Keratinocyte (primary cell): Measurements from ENCODE around the gene COL6A1. TPM values are rescaled to one million over a fixed set of nuclear protein-coding genes. Genes with fewer than 3 reads are reported as not detected.

ENCODE experiments used
- DNase-seq: peaks from one replicate; pipeline ENCODE4 v3.0.0-alpha.2; 2011; ENCODE audit warnings: low read depth, missing footprints, low spot score
- FAIRE-seq: peaks from 2 replicates; lab custom pipeline; 2011; peaks lifted over from hg19 to GRCh38; lab: Jason Lieb, UNC
- H2AFZ ChIP-seq: 2 replicates; pipeline ENCODE4 v1.6.0; 2012; ENCODE audit warnings: low read length, control low read depth, inconsistent platforms; ENCODE audit not compliant: control insufficient read depth
- H3K27ac ChIP-seq: 2 replicates; pipeline ENCODE4 v1.5.1; 2011; ENCODE audit warnings: low read length; ENCODE audit not compliant: control insufficient read depth, insufficient read depth
- H3K27me3 ChIP-seq: 3 replicates; pipeline ENCODE4 v1.6.0; 2011; ENCODE audit warnings: low read length; ENCODE audit not compliant: control insufficient read depth, insufficient read depth; ENCODE audit errors: extremely low read depth
- H3K36me3 ChIP-seq, 2 experiments: 2 replicates in 1 of 2; 3 replicates in 1 of 2; pipeline ENCODE4 v1.5.1; 2011; ENCODE audit warnings: low read length in 2 of 2, mild to moderate bottlenecking in 1 of 2; ENCODE audit not compliant: control insufficient read depth in 2 of 2, insufficient read depth in 2 of 2; ENCODE audit errors: extremely low read depth in 1 of 2
- H3K4me1 ChIP-seq: 3 replicates; pipeline ENCODE4 v1.5.1; 2011; ENCODE audit warnings: low read length; ENCODE audit not compliant: control insufficient read depth, insufficient read depth; ENCODE audit errors: extremely low read depth
- H3K4me2 ChIP-seq: 3 replicates; pipeline ENCODE4 v1.6.0; 2011; ENCODE audit warnings: low read depth, low read length; ENCODE audit not compliant: control insufficient read depth, insufficient read depth; ENCODE audit errors: extremely low read depth
- H3K4me3 ChIP-seq, 3 experiments: fragments of 200-600 bp in 1 of 3; sonication (generic) in 1 of 3; 2 replicates in 2 of 3; 3 replicates in 1 of 3; pipeline ENCODE4 v1.5.1; 2011 to 2016; ENCODE audit warnings: low read length in 3 of 3, mild to moderate bottlenecking in 3 of 3, control low read depth in 2 of 3, inconsistent platforms in 1 of 3, low read depth in 1 of 3, mixed read lengths in 1 of 3, mixed run types in 1 of 3, moderate library complexity in 1 of 3; ENCODE audit not compliant: control insufficient read depth in 2 of 3, insufficient read depth in 2 of 3; ENCODE audit errors: extremely low read depth in 1 of 3
- H3K79me2 ChIP-seq: 2 replicates; pipeline ENCODE4 v1.6.0; 2012; ENCODE audit warnings: low read length; ENCODE audit not compliant: control insufficient read depth, insufficient read depth
- H3K9ac ChIP-seq: 3 replicates; pipeline ENCODE4 v1.6.0; 2011; ENCODE audit warnings: low read length; ENCODE audit not compliant: control insufficient read depth, insufficient read depth; ENCODE audit errors: extremely low read depth
- H3K9me1 ChIP-seq: 3 replicates; pipeline ENCODE4 v1.6.0; 2011; ENCODE audit warnings: low read length; ENCODE audit not compliant: control insufficient read depth, insufficient read depth; ENCODE audit errors: extremely low read depth
- H3K9me3 ChIP-seq: 2 replicates; pipeline ENCODE4 v1.5.1; 2012; ENCODE audit warnings: low read depth, low read length; ENCODE audit not compliant: control insufficient read depth
- H4K20me1 ChIP-seq: 3 replicates; pipeline ENCODE4 v1.6.0; 2011; ENCODE audit warnings: low read length; ENCODE audit not compliant: control insufficient read depth, insufficient read depth; ENCODE audit errors: extremely low read depth
- EZH2 ChIP-seq: IDR thresholded peaks from one replicate; pipeline ENCODE4 v1.6.1; 2012; ENCODE audit warnings: inconsistent platforms, mild to moderate bottlenecking, low read length, moderate library complexity
- dilution Hi-C: fragments of 300-500 bp; cut with MboI; formaldehyde crosslinking; loops from one replicate; pipeline ENCODE4 v1.7.0; 2020; ENCODE audit warnings: low sequenced_read_pairs; ENCODE audit not compliant: extremely low pct_ligation_motif_present
- polyA plus RNA-seq, 5 experiments: library from polyadenylated mRNA; depleted of rRNA in 3 of 5; stranded (reverse) in 3 of 5; stranded (forward) in 1 of 5; unstranded in 1 of 5; fragments of >200 nt; gene quantifications; 1 replicate in 1 of 5; 2 replicates in 3 of 5; 3 replicates in 1 of 5; pipeline versions ENCODE4 v1.2.1 to v1.2.3, GENCODE V29; 2011 to 2012; ENCODE audit warnings: missing spikeins in 2 of 5, low read depth in 1 of 5, low replicate concordance in 1 of 5
- TF ChIP-seq, protein P1 (sequence below), 3 experiments: IDR thresholded peaks in 1 of 3; conservative IDR thresholded peaks in 1 of 3; optimal IDR thresholded peaks in 1 of 3; 2 replicates in 2 of 3; 3 replicates in 1 of 3; pipeline versions ENCODE3 to v1.5.1; 2011; ENCODE audit warnings: low read length in 3 of 3, mild to moderate bottlenecking in 3 of 3, moderate library complexity in 2 of 3, control low read depth in 1 of 3, inconsistent platforms in 1 of 3; ENCODE audit not compliant: insufficient read depth in 2 of 3; ENCODE audit errors: extremely low read depth in 1 of 3

Gene COL6A1
- polyA plus RNA-seq, 1 donor (not counting 4 experiments of a cell fraction or from before 2014, with no cell fraction given), result 2.5 TPM

DNA sequence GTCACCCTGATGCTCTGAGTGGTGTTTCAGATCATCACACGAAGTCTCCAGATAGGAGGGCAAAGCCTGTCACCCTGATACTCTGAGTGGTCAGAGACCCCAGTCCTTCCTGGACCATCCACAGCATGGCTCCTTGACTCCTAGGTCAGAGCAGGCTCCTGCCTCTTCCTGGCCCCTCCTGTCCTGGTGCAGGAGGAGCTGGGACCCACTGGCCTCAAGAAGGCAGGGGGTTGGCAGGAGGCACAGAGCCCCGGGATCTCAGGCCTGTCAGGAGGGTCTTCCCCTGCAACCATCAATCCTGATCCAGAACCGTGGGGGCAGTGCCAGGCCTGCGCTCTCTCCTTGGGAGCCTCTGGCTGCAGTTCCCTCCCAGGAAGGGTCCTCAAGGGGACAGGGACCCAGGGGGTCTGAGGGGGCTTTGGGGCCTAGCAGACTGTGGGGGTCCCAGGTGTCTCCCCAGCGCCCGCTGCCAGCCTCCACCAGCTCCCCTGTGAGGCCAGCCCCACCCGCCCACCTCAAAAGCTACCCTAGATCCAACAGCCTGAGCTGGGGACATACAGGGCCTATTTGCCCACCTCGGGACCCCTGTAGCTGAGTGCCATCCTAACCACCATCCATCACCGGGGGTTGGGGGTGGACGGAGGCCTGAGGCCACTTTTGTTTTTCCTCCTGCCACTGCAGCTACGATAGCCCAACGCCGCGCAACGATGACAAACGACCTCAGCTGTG, 27.5 kb downstream of the COL6A1 start:
- Histone ChIP-seq H3K36me3 (no peaks in the 10 kb centered on the region), H3K79me2 (no peaks in the 10 kb centered on the region), H3K9me1 (no peaks in the 10 kb centered on the region), H3K4me1 (no peaks in the 10 kb centered on the region), H4K20me1 (no peaks in the 10 kb centered on the region), H3K9ac (no peak overlapping the region), H3K4me3 (no peak overlapping the region), H3K27me3 (peaks cover 2% of the 10 kb centered on the region), H3K4me2 (no peak overlapping the region), H3K27ac (no peak overlapping the region), H2AFZ (no peak overlapping the region), H3K9me3 (peaks cover 4% of the 10 kb centered on the region)
- TF ChIP-seq, protein P1, sequence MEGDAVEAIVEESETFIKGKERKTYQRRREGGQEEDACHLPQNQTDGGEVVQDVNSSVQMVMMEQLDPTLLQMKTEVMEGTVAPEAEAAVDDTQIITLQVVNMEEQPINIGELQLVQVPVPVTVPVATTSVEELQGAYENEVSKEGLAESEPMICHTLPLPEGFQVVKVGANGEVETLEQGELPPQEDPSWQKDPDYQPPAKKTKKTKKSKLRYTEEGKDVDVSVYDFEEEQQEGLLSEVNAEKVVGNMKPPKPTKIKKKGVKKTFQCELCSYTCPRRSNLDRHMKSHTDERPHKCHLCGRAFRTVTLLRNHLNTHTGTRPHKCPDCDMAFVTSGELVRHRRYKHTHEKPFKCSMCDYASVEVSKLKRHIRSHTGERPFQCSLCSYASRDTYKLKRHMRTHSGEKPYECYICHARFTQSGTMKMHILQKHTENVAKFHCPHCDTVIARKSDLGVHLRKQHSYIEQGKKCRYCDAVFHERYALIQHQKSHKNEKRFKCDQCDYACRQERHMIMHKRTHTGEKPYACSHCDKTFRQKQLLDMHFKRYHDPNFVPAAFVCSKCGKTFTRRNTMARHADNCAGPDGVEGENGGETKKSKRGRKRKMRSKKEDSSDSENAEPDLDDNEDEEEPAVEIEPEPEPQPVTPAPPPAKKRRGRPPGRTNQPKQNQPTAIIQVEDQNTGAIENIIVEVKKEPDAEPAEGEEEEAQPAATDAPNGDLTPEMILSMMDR (optimal IDR thresholded peaks at IDR 0.05 in 1 of 3, IDR thresholded peaks at IDR 0.05 in 1 of 3, conservative IDR thresholded peaks at IDR 0.05 in 1 of 3; ENCODE audit: extremely low read depth in 1 of 3, insufficient read depth in 2 of 3, low read length in 3 of 3), result no peak
- no peak for TF ChIP-seq EZH2
- FAIRE-seq (no peak), DNase-seq (no peak)
- dilution Hi-C loops, result no loop called here

DNA sequence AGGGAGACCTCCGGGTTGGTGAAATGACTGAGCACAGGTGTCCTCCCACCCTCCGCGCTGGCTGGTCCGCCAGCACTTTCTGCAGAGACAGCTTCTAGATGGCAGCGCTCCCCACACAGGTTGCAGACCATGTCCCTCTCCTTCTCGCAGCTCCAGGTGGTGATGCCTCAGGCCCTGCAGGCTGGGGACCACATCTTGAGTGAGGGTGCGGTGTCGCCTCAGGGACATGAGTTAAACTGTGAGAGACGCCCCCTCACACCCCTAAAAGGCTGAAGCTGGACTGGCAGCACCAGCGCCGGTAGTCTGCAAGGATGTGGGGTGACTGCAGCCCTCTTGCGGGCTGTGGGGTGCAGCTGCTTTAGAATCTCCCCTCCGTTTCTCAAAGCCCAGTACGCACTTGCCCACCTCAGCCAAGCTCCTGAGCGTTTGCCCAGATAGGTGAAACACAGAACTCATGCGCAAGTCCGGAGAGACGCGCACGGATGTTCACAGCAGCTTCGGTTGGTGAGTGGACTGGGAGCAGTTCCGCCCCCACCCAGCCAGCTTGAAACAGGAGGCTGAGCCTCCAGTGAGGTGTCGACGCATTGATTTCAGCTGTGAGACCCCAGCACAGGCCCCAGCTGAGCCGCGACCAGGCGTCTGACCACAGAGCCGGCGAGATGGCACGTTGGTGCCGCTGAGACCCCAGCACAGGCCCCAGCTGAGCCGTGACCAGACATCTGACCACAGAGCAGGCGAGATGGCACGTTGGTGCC, 28.6 kb downstream of the COL6A1 start:
- Histone ChIP-seq H3K9ac (no peak overlapping the region), H3K4me2 (no peak overlapping the region), H3K4me1 (no peaks in the 10 kb centered on the region), H3K36me3 (no peaks in the 10 kb centered on the region), H3K27ac (no peak overlapping the region), H3K4me3 (no peak overlapping the region), H3K9me1 (no peaks in the 10 kb centered on the region), H3K79me2 (no peaks in the 10 kb centered on the region), H3K27me3 (peaks cover 2% of the 10 kb centered on the region), H2AFZ (no peak overlapping the region), H3K9me3 (peaks cover 4% of the 10 kb centered on the region), H4K20me1 (no peaks in the 10 kb centered on the region)
- TF ChIP-seq, protein P1 (optimal IDR thresholded peaks at IDR 0.05 in 1 of 3, IDR thresholded peaks at IDR 0.05 in 1 of 3, conservative IDR thresholded peaks at IDR 0.05 in 1 of 3; ENCODE audit: extremely low read depth in 1 of 3, insufficient read depth in 2 of 3, low read length in 3 of 3), result no peak
- TF ChIP-seq EZH2, result no peak
- DNase-seq (no peak), FAIRE-seq (no peak)
- dilution Hi-C loops, result no loop called here
